Right cardiac atrium (tissue), 5 donors: ENCODE measurements around the gene WNK1. TPM values are rescaled to one million over a fixed set of nuclear protein-coding genes. Genes with fewer than 3 reads are reported as not detected.

Experiments used
- ATAC-seq, 2 donors: fragments of 200-7000 bp; cut with Tn5 transposase; one replicate each; pipeline versions ENCODE4 v1.8.0 to v1.9.1; 2020; ENCODE audit warnings: moderate library complexity in 2 of 2, mild to moderate bottlenecking in 1 of 2
- DNase-seq, 3 donors: peaks; one replicate each; pipeline ENCODE4 v3.0.0-alpha.2; 2020
- H3K27ac ChIP-seq: one replicate; pipeline ENCODE4 v1.5.1; 2013; ENCODE audit warnings: mild to moderate bottlenecking, low read length, control low read depth, moderate library complexity
- H3K27me3 ChIP-seq: one replicate; pipeline ENCODE4 v1.6.1; 2013; ENCODE audit not compliant: control insufficient read depth, insufficient read depth
- H3K4me1 ChIP-seq: one replicate; pipeline ENCODE4 v1.6.1; 2013; ENCODE audit warnings: low read length; ENCODE audit not compliant: control insufficient read depth, insufficient read depth
- H3K4me3 ChIP-seq: one replicate; pipeline ENCODE4 v1.5.1; 2013; ENCODE audit warnings: low read length, control low read depth
- H3K9me3 ChIP-seq: one replicate; pipeline ENCODE4 v1.6.1; 2013; ENCODE audit warnings: low read length; ENCODE audit not compliant: control insufficient read depth
- WGBS: extraction: QIAGEN DNeasy Blood & Tissue Kit; methylation state at CpG from one replicate; pipeline ENCODE4 v1.1.7; 2013; 5-methylcytosine and 5-hydroxymethylcytosine counted together
- intact Hi-C, 4 donors: fragments of 100-400 bp; cut with DNase I; formaldehyde crosslinking; loops; one replicate each; pipeline versions ENCODE4 v1.11.0 to v1.14.0; 2022 to 2023
- polyA plus RNA-seq: library from polyadenylated mRNA; stranded (reverse); fragments of 200-250 nt; gene quantifications from one replicate; pipeline ENCODE4 v1.2.3, GENCODE V29; 2013
- total RNA-seq, 4 donors: library from RNA; stranded (reverse); fragmentation: NEBNext Ultra II Directional; extraction: Animal tissue kit (Norgen Biotek cat#: 25700); gene quantifications; one replicate each; pipeline ENCODE4 v1.2.1, GENCODE V29; 2021
- donor health status: healthy with polysubstance abuse.
- donor health status: DM: no; HTN: yes; CAD: no.
- donor health status: DM: no; HTN: no; CAD: no.
- donor health status: DM: no; HTN: yes; CAD: no; lungs with severe emphysema.
- donor health status: DM: yes; HTN: yes; CAD: no.

Gene WNK1
- total and polyA plus RNA-seq, 5 donors, result 88.2 to 319 (median 249) TPM

DNA sequence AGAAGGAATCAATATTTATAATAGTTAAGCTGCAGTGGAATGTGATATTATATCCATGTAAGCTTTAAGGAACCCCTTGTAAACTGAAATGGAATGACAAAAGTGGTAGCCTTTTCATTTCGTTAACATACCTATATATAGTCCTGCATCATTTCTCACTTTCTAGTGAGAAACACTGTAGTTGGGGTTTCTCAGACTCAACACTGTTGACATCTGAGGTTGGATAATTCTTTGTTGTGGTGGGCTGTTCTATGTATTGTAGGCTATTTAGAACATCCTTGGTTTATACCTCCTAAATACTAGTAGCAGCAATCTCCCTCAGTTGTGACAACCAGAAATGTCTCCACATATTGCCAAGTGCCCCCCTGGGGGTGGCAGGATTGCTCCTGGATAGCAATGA, 118.0 kb downstream of the WNK1 start:
- H3K4me1 ChIP-seq, result no peaks in the 10 kb centered on the region
- WGBS, result 85% methylated on average over 1 of the region's 1 CpG
- intact Hi-C loops, result no loop called here

GRCh38 chr12:873954-874353, 121.6 kb downstream of the WNK1 start:
- WGBS, result 76% methylated on average over 2 of the region's 2 CpGs
- no peak for DNase-seq
- Histone ChIP-seq H3K27me3 (no peaks in the 10 kb centered on the region), H3K4me1 (no peaks in the 10 kb centered on the region), H3K9me3 (no peaks in the 10 kb centered on the region), H3K4me3 (no peak overlapping the region), H3K27ac (no peak overlapping the region)
- ATAC-seq, result peak in 1 of 2 donors; percentile 18
- intact Hi-C loops, result no loop called here

More for the DNA sequence above, 118.0 kb downstream of the WNK1 start:
- Histone ChIP-seq H3K27ac (no peak overlapping the region), H3K4me3 (no peak overlapping the region), H3K9me3 (no peaks in the 10 kb centered on the region), H3K27me3 (no peaks in the 10 kb centered on the region)
- ATAC-seq, result no peak
- DNase-seq, result no peak

GRCh38 chr12:879641-880040, 127.3 kb downstream of the WNK1 start:
- Histone ChIP-seq H3K4me1 (no peaks in the 10 kb centered on the region), H3K27ac (no peak overlapping the region), H3K4me3 (no peak overlapping the region), H3K27me3 (no peaks in the 10 kb centered on the region), H3K9me3 (no peaks in the 10 kb centered on the region)
- intact Hi-C loops, result no loop called here
- no peak for DNase-seq
- 79% methylated on average over 5 of the region's 5 CpGs for WGBS
- ATAC-seq, result no peak

DNA sequence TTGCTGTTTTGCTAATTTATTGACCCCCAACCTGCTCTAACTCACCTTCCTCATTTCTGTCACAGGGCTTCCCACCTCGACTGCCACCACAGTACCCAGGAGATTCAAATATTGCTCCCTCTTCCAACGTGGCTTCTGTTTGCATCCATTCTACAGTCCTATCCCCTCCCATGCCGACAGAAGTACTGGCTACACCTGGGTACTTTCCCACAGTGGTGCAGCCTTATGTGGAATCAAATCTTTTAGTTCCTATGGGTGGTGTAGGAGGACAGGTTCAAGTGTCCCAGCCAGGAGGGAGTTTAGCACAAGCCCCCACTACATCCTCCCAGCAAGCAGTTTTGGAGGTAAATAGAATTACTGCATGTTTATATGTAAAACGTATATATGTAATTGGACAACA, 128.3 kb downstream of the WNK1 start:
- 81% methylated on average over 4 of the region's 4 CpGs for WGBS
- Histone ChIP-seq H3K27me3 (no peaks in the 10 kb centered on the region), H3K27ac (no peak overlapping the region), H3K4me3 (no peak overlapping the region), H3K9me3 (no peaks in the 10 kb centered on the region), H3K4me1 (no peaks in the 10 kb centered on the region)
- no peak for DNase-seq
- ATAC-seq, result no peak
- intact Hi-C loops, result no loop called here

GRCh38 chr12:884746-885414, 132.5 kb downstream of the WNK1 start:
- H3K4me1 ChIP-seq, result no peaks in the 10 kb centered on the region
- peak in 1 of 2 donors; percentile 26 for ATAC-seq
- 89% methylated on average over 5 of the region's 5 CpGs for whole genome bisulfite sequencing
- no peaks in the 10 kb centered on the region for H3K9me3 ChIP-seq
- intact Hi-C loops, result no loop called here
- no peak overlapping the region for H3K4me3 ChIP-seq
- no peak for DNase-seq
- no peak overlapping the region for H3K27ac ChIP-seq
- H3K27me3 ChIP-seq, result no peaks in the 10 kb centered on the region

DNA sequence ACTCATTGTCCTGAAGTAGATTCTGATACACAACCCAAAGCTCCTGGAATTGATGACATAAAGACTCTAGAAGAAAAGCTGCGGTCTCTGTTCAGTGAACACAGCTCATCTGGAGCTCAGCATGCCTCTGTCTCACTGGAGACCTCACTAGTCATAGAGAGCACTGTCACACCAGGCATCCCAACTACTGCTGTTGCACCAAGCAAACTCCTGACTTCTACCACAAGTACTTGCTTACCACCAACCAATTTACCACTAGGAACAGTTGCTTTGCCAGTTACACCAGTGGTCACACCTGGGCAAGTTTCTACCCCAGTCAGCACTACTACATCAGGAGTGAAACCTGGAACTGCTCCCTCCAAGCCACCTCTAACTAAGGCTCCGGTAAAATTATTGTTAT, 133.3 kb downstream of the WNK1 start:
- no peak overlapping the region for H3K27ac ChIP-seq
- no peaks in the 10 kb centered on the region for H3K4me1 ChIP-seq
- DNase-seq (no peak), ATAC-seq (no peak)
- intact Hi-C loops, result no loop called here
- no peaks in the 10 kb centered on the region for H3K27me3 ChIP-seq
- WGBS, result 95% methylated on average over 2 of the region's 2 CpGs
- no peak overlapping the region for H3K4me3 ChIP-seq
- H3K9me3 ChIP-seq, result no peaks in the 10 kb centered on the region

DNA sequence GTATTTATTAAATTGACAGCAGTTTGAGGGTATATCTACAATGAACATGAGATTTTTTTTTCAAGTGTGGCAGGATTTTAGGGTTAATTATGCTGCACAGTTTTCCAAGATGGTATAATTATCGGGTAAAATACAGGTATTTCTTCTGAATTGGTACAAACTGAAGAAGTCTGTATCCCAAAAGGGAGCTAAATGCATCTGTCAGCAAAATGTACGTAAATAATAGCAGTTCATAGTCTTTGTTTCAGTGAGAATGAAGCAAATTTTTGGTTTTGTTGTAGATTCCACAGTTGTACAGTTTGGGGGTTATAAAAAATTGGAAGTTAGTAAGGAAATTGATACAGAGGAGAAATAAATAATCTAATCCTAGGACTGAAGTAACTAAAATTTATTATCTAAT, 133.8 kb downstream of the WNK1 start:
- ATAC-seq, result no peak
- Histone ChIP-seq H3K9me3 (no peaks in the 10 kb centered on the region), H3K27me3 (no peaks in the 10 kb centered on the region), H3K4me1 (no peaks in the 10 kb centered on the region), H3K4me3 (no peak overlapping the region), H3K27ac (no peak overlapping the region)
- 95% methylated on average over 2 of the region's 2 CpGs for WGBS
- intact Hi-C loops, result no loop called here
- DNase-seq, result no peak

DNA sequence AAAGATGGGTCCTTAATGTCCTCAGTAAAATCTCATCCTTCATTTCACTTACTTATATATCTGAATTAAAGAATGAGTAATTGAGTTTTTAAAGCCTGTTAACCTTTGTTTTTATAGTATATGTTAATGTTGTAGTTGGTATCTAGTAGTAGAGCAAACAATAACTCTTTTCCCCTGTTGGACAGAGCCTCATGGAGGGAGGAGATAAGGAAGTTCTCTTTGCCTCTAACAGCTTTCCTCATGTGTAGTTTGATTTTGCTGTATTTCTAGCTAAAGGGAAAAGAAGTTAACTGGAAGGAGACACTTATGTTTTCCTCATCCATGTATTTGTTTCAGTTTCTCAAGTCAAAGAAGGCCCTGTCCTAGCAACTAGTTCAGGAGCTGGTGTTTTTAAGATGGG, 141.8 kb downstream of the WNK1 start:
- intact Hi-C loops, result no loop called here

GRCh38 chr12:896031-896430, 143.7 kb downstream of the WNK1 start:
- no peak for ATAC-seq
- H3K27ac ChIP-seq, result peak overlapping the region; percentile 27

More for the DNA sequence above, 141.8 kb downstream of the WNK1 start:
- Histone ChIP-seq H3K27ac (no peak overlapping the region), H3K9me3 (no peaks in the 10 kb centered on the region), H3K4me3 (no peak overlapping the region), H3K4me1 (no peaks in the 10 kb centered on the region), H3K27me3 (no peaks in the 10 kb centered on the region)
- DNase-seq (no peak), ATAC-seq (no peak)

GRCh38 chr12:897386-897785, 145.0 kb downstream of the WNK1 start:
- DNase-seq (no peak), ATAC-seq (no peak)
- WGBS, result 78% methylated on average over 4 of the region's 4 CpGs
- no peak overlapping the region for H3K4me3 ChIP-seq
- H3K27ac ChIP-seq, result no peak overlapping the region
- H3K4me1 ChIP-seq, result no peaks in the 10 kb centered on the region
- intact Hi-C loops, result no loop called here
- H3K9me3 ChIP-seq, result no peaks in the 10 kb centered on the region
- no peaks in the 10 kb centered on the region for H3K27me3 ChIP-seq

More at GRCh38 chr12:896031-896430, 143.7 kb downstream of the WNK1 start:
- DNase-seq, result no peak
- Histone ChIP-seq H3K4me1 (no peaks in the 10 kb centered on the region), H3K4me3 (no peak overlapping the region), H3K9me3 (no peaks in the 10 kb centered on the region), H3K27me3 (no peaks in the 10 kb centered on the region)
- WGBS, result 62% methylated on average over 4 of the region's 4 CpGs
- intact Hi-C loops, result no loop called here

DNA sequence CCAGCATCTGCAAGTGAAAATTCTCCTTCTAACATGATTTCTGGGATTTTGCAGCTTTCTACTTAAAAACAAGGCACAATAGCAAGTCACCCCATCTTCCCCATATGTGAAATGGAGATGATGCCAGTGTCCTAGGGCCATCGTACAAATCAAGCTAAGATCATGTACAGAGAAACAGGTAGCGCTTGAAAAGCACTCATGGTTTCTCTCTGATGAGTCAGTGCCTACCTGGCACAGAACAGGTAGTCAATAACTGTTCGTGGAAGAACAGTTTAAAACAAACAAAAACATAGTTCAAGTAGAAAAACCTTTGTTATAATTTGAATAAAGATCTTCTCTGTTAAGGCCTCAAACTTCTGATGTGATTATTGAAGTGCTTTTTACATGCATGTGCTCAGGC, 150.2 kb downstream of the WNK1 start:
- ATAC-seq (no peak), DNase-seq (no peak)
- Histone ChIP-seq H3K9me3 (no peaks in the 10 kb centered on the region), H3K27me3 (no peaks in the 10 kb centered on the region), H3K27ac (no peak overlapping the region), H3K4me1 (no peaks in the 10 kb centered on the region), H3K4me3 (no peak overlapping the region)
- intact Hi-C loops, result no loop called here
- WGBS, result 92% methylated on average over 3 of the region's 3 CpGs

DNA sequence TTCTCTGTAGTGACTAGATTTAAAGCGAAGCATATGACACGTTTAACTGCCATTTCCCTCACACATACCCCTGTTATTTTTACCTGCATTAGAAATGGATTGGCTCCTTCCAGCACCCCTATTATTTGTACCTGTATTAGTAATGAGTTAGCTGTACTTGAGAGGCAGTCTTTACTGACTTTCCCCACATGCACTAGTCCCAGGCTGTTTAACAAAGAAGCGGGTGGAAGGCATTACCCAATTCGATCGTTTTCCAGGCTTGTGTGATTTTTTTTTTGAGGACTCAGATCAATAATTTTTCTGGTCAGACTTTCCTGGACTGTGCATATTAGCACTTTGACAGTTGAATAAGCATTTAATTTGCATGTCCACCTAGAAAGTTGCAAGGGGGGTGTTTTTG, 150.7 kb downstream of the WNK1 start:
- H3K4me3 ChIP-seq, result no peak overlapping the region
- H3K4me1 ChIP-seq, result no peaks in the 10 kb centered on the region
- ATAC-seq (no peak), DNase-seq (no peak)
- intact Hi-C loops, result no loop called here
- 81% methylated on average over 5 of the region's 5 CpGs for WGBS
- no peak overlapping the region for H3K27ac ChIP-seq
- H3K27me3 ChIP-seq, result no peaks in the 10 kb centered on the region
- H3K9me3 ChIP-seq, result no peaks in the 10 kb centered on the region
